ENCODE results near the gene DLGAP1. TPM values are rescaled to one million over a fixed set of nuclear protein-coding genes. Genes with fewer than 3 reads are reported as not detected.

Gene DLGAP1
- polyA plus RNA-seq, 1 donor from 2014 or later = 4.5 TPM

DNA sequence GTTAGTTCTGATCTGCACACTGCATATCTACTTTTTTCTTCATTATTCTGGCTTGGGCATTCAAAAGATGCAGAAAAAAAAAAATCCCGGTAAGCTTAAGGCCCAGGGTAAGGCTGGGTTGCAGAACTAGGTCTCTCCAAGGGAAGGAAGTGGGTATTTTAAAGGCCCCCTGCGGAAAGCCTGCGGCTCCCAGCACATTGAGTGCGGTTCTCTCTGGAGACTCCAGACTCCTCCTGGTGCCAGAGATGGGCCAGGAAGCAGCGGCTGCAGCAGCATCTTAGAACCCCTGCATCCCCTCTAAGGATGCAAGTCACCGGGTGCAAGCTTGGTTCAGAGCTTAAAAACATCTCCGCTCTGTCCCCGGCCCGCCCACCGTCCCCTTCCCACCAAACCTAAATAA, 955.6 kb downstream of the DLGAP1 start:
- peak overlapping the region; percentile 62 for H3K4me3 ChIP-seq (ENCODE audit: low read length)
- no peaks in the 10 kb centered on the region for H3K9me2 ChIP-seq (ENCODE audit: insufficient read depth, low read length)
- no peak overlapping the region for H3K4me2 ChIP-seq (ENCODE audit: low read length)
- no peaks in the 10 kb centered on the region for H3F3A ChIP-seq (ENCODE audit: insufficient read depth, low read length, poor library complexity, severe bottlenecking)
- peaks cover 27% of the 10 kb centered on the region for H3K27me3 ChIP-seq (ENCODE audit: insufficient read depth, low read depth, low read length)
- TF ChIP-seq MXI1 (conservative IDR thresholded peaks at IDR 0.05; ENCODE audit: poor library complexity, severe bottlenecking) = no peak
- TF ChIP-seq, protein P1, sequence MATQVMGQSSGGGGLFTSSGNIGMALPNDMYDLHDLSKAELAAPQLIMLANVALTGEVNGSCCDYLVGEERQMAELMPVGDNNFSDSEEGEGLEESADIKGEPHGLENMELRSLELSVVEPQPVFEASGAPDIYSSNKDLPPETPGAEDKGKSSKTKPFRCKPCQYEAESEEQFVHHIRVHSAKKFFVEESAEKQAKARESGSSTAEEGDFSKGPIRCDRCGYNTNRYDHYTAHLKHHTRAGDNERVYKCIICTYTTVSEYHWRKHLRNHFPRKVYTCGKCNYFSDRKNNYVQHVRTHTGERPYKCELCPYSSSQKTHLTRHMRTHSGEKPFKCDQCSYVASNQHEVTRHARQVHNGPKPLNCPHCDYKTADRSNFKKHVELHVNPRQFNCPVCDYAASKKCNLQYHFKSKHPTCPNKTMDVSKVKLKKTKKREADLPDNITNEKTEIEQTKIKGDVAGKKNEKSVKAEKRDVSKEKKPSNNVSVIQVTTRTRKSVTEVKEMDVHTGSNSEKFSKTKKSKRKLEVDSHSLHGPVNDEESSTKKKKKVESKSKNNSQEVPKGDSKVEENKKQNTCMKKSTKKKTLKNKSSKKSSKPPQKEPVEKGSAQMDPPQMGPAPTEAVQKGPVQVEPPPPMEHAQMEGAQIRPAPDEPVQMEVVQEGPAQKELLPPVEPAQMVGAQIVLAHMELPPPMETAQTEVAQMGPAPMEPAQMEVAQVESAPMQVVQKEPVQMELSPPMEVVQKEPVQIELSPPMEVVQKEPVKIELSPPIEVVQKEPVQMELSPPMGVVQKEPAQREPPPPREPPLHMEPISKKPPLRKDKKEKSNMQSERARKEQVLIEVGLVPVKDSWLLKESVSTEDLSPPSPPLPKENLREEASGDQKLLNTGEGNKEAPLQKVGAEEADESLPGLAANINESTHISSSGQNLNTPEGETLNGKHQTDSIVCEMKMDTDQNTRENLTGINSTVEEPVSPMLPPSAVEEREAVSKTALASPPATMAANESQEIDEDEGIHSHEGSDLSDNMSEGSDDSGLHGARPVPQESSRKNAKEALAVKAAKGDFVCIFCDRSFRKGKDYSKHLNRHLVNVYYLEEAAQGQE (IDR thresholded peaks at IDR 0.05; ENCODE audit: borderline replicate concordance) = no peak
- TF ChIP-seq EZH2 (IDR thresholded peaks at IDR 0.05; ENCODE audit: borderline replicate concordance, insufficient read depth, low read length, poor library complexity, severe bottlenecking) = no peak
- no peak for TF ChIP-seq SMC3 (conservative IDR thresholded peaks at IDR 0.05; ENCODE audit: poor library complexity)
- TF ChIP-seq POLR2AphosphoS5 (IDR thresholded peaks at IDR 0.05) = no peak
- TF ChIP-seq RAD21 (conservative IDR thresholded peaks at IDR 0.05) = no peak
- TF ChIP-seq EP300 (conservative IDR thresholded peaks at IDR 0.05; ENCODE audit: poor library complexity, severe bottlenecking) = no peak
- no peak for TF ChIP-seq TAF1 (IDR thresholded peaks at IDR 0.05; ENCODE audit: low read depth)
- TF ChIP-seq, protein P2, sequence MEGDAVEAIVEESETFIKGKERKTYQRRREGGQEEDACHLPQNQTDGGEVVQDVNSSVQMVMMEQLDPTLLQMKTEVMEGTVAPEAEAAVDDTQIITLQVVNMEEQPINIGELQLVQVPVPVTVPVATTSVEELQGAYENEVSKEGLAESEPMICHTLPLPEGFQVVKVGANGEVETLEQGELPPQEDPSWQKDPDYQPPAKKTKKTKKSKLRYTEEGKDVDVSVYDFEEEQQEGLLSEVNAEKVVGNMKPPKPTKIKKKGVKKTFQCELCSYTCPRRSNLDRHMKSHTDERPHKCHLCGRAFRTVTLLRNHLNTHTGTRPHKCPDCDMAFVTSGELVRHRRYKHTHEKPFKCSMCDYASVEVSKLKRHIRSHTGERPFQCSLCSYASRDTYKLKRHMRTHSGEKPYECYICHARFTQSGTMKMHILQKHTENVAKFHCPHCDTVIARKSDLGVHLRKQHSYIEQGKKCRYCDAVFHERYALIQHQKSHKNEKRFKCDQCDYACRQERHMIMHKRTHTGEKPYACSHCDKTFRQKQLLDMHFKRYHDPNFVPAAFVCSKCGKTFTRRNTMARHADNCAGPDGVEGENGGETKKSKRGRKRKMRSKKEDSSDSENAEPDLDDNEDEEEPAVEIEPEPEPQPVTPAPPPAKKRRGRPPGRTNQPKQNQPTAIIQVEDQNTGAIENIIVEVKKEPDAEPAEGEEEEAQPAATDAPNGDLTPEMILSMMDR (IDR thresholded peaks at IDR 0.05; ENCODE audit: poor library complexity, severe bottlenecking) = no peak
- no peaks in the 10 kb centered on the region for H4K20me1 ChIP-seq (ENCODE audit: insufficient read depth)
- no peaks in the 10 kb centered on the region for H3K36me3 ChIP-seq (ENCODE audit: insufficient read depth, low read length)
- no peak overlapping the region for H2AFZ ChIP-seq (ENCODE audit: low read depth, low read length)
- no peak overlapping the region for H3K27ac ChIP-seq (ENCODE audit: low read length)
- no peaks in the 10 kb centered on the region for H3K9me3 ChIP-seq (ENCODE audit: low read length)
- H3K79me2 ChIP-seq (replicated peaks; ENCODE audit: insufficient read depth, low read length) = no peaks in the 10 kb centered on the region
- peak overlapping the region; percentile 15 for H3K9ac ChIP-seq (ENCODE audit: low read length)

GRCh38 chr18:3498698-3499471, 956.2 kb downstream of the DLGAP1 start:
- Histone ChIP-seq H4K20me1 (ENCODE audit: insufficient read depth) (no peaks in the 10 kb centered on the region), H3K4me3 (ENCODE audit: low read length) (peak overlapping the region; percentile 62), H3K79me2 (replicated peaks; ENCODE audit: insufficient read depth, low read length) (no peaks in the 10 kb centered on the region), H3F3A (ENCODE audit: insufficient read depth, low read length, poor library complexity, severe bottlenecking) (no peaks in the 10 kb centered on the region), H3K9ac (ENCODE audit: low read length) (peak overlapping the region; percentile 15), H2AFZ (ENCODE audit: low read depth, low read length) (no peak overlapping the region), H3K36me3 (ENCODE audit: insufficient read depth, low read length) (no peaks in the 10 kb centered on the region), H3K27ac (ENCODE audit: low read length) (no peak overlapping the region), H3K27me3 (ENCODE audit: insufficient read depth, low read depth, low read length) (peaks cover 27% of the 10 kb centered on the region), H3K9me2 (ENCODE audit: insufficient read depth, low read length) (no peaks in the 10 kb centered on the region), H3K4me2 (ENCODE audit: low read length) (no peak overlapping the region), H3K9me3 (ENCODE audit: low read length) (no peaks in the 10 kb centered on the region)
- no peak for TF ChIP-seq POLR2AphosphoS5 (IDR thresholded peaks at IDR 0.05)
- TF ChIP-seq MXI1 (conservative IDR thresholded peaks at IDR 0.05; ENCODE audit: poor library complexity, severe bottlenecking) = no peak
- TF ChIP-seq SMC3 (conservative IDR thresholded peaks at IDR 0.05; ENCODE audit: poor library complexity) = no peak
- TF ChIP-seq EZH2 (IDR thresholded peaks at IDR 0.05; ENCODE audit: borderline replicate concordance, insufficient read depth, low read length, poor library complexity, severe bottlenecking) = no peak
- no peak for TF ChIP-seq RAD21 (conservative IDR thresholded peaks at IDR 0.05)
- TF ChIP-seq, protein P1 (IDR thresholded peaks at IDR 0.05; ENCODE audit: borderline replicate concordance) = no peak
- TF ChIP-seq, protein P2 (IDR thresholded peaks at IDR 0.05; ENCODE audit: poor library complexity, severe bottlenecking) = no peak
- no peak for TF ChIP-seq EP300 (conservative IDR thresholded peaks at IDR 0.05; ENCODE audit: poor library complexity, severe bottlenecking)
- no peak for TF ChIP-seq TAF1 (IDR thresholded peaks at IDR 0.05; ENCODE audit: low read depth)

Data from neural cell (in vitro differentiated cells).